Measurements from ENCODE around the gene PGR.
A peak's percentile ranks its signal among the peaks of the same experiment; 100 is the strongest.
"Not testable (repeated sequence)": the region's sequence is repeated elsewhere in the genome, so short reads cannot be mapped to it uniquely, and the experiment has no call there.

The PGR gene

DNA sequence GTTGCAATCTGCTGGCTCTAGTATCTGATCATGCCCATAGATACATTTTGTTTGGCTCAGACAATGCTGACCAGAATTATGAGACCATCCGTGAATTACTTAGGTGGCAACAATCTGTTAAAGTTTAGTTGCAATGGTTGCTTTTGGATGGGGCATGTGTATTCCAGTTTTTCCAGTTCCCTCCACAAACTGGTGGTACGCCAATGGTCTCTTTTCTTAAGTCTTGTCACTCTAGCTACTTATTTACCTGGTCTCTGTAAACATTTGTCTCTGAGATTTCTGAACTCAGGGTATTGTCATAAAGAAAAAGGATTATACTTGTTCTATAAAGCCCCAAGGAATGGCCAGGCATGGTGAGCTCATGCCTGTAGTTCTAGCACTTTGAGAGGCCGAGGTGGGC, 65.9 kb downstream of the PGR start:
- no peak for DNase-seq

DNA sequence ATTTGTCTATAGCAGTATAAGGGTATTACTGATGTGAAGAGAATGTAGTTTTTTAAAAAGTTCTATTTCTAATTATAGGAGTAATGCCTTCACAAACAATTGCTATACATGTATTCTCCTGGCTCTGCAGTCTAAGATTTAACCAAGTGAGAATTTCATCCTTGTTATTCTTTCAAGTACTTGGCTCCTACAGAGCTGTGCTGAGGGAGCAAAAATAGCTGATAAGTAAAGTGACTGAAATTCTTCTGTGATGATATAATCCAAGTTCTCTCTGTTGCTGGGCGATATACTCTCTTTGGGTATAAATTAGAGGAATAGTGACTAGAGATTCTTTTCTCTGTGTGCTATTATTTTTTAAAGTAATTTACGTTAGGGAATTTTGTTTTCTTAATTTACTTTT, 68.0 kb downstream of the PGR start:
- DNase-seq, result no peak

- DNase-seq, result no peak
Measured at GRCh38 chr11:101059331-101059730, 70.3 kb downstream of the PGR start.

GRCh38 chr11:101053492-101053891, 76.1 kb downstream of the PGR start:
- no peak for DNase-seq

DNA sequence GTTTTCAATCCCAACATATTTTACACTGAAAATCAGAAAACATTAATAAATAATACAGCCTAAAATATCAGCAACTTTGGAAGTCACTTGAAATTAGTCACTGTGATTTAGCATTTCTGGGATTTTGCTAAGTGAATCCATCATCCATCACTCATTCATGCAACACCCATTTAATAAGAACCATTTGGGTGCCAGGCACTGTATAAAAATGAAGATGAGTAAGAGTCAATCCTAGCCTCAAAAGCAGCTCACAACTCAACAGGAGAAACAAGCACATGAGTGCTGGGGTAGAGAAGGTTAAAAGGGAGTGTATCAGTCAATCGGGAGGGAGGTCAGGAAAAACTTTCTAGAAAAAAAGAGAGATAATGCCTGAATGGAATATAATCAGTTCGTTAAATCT, 77.9 kb downstream of the PGR start:
- DNase-seq, result no peak

DNA sequence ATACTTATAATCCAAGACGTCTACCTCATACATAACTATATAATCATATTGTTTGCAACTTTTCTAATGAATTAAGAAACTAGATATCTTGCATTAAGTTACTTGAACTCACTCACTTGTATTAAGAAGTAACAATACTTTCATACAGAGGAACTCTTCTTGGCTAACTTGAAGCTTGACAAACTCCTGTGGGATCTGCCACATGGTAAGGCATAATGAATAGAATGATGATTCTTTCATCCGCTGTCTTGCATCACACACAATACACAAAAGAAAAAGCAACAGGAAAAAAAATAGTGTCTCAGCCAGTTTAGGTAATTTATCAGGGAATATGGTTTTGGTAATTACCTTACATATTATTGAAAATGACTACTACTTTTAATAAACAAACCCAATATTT, 79.8 kb downstream of the PGR start:
- DNase-seq, result no peak

- no peak for DNase-seq
Measured at GRCh38 chr11:101049123-101049522, 80.5 kb downstream of the PGR start.

DNA sequence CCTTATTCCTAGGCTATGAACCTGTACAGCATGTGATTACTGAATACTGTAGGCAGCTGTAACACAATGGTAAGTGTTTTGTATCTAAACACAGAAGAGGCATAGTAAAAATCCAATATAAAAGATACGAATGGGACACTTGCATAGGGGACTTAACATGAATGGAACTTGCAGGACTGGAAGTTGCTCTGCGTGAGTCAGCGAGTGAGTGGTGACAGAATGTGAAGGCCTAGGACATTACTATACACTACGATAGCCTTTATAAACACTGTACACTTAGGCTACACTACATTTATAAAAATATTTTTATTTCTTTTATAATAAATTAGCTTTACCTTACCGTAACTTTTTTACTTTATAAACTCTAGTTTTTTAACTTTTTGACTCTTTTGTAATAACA, 81.1 kb downstream of the PGR start:
- no peak for DNase-seq

- no peak for DNase-seq
Measured at GRCh38 chr11:101046947-101047346, 82.7 kb downstream of the PGR start.

GRCh38 chr11:101045415-101045814, 84.2 kb downstream of the PGR start:
- no peak for DNase-seq

DNA sequence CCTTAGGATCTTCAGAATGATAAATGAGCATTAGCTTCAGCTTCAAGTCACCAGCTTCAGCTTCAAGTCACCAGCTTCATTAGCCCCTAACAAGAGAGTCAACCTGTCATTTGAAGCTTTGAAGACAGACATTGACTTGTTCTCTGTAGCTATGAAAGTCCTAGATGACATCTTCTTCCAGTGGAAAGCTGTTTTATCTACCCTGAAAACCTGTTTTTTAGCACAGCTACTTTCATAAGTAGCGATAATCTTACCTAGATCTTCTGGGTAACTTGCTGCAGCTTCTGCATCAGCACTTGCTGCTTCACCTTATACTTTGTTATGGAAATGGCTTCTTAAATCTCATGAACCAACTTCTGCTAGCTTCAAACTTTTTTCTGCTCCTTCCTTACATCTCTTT, 85.7 kb downstream of the PGR start:
- no peak for DNase-seq

- no peak for DNase-seq
Measured at GRCh38 chr11:101035872-101036271, 93.7 kb downstream of the PGR start.

- DNase-seq, result peak; percentile 49
Measured at GRCh38 chr11:101034076-101034475, 95.5 kb downstream of the PGR start.

GRCh38 chr11:101032991-101033390, 96.6 kb downstream of the PGR start:
- no peak for DNase-seq

DNA sequence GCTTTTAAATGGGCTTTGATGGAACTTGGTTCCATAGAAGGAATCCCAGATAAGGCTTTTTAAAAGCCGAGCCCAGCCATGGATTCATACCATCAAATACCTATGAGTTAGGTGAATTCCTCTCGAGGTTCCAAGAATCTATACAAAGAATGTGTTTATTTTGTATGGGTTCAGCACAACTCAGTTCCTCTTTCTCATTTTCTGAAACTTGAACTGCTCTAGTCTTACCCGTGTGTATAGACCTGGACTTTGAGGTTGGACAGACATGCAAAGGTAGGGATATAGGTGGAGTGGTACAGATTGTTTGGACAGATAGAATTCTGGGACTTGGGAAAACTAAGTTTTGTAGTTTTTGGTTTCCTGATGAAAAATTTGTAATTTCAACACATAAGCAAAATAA, 97.9 kb downstream of the PGR start:
- DNase-seq, result no peak

DNA sequence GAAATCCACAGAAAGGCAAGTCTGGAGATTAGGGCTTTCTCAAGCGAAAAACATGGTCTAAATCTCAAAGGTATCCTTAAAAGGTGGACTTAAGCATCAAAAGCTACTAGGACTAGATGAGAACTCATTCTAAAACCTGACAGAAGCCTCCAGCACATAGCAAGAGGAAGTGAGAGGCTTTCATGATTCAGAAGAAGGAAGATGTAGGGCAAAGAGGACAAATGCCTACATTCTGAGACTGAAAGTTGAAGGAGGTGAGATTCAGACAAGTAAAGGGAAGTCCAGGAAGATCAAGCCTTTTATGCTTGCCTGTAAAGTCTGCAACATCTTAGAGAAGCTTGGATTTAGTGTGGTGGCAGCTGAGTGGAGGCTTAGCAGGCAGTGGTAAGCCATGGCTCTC, 98.9 kb downstream of the PGR start:
- no peak for DNase-seq

- DNase-seq, result no peak
Measured at GRCh38 chr11:101030015-101030414, 99.6 kb downstream of the PGR start.

DNA sequence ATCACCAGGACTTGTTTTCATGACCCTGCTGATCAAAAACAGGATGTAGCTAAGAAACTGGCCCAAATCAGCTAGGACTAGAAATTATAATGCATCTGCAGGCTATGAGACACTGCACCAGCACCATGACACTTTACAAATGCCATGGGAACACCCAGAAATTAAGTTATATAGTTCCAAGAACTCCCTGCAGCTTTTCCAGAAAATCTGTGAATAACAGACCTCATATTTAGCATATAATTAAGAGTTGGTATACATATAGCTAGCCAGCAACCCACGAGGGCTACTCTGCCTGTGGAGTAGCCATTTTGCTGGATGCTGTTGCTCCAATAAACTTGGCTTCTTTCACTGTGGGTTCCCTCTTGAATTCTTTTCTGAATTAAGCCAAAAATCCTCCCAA, 101.0 kb downstream of the PGR start:
- no peak for DNase-seq

DNA sequence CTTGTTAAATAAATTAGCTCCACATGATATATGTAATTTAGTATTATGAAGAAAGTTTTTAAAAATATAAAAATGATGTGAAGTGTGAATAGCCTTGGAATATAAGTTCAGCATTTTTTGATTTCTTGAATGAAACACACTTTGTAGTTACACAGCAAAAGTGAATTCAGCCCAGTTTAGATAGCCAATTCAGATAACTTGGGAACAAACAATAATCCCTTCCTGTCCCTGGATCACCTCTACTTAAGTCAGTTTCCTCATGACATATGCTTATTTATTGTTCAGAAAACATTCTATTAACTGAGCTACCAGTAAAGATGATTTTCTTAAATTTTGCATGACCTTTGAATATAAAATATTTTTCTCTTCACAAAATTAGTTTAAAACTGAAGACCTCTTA, 107.4 kb downstream of the PGR start:
- no peak for DNase-seq

- no peak for DNase-seq
Measured at GRCh38 chr11:101019870-101020269, 109.7 kb downstream of the PGR start.

- no peak for DNase-seq
Measured at GRCh38 chr11:101014600-101015285, 114.9 kb downstream of the PGR start.

- DNase-seq, result not testable (repeated sequence)
Measured at GRCh38 chr11:101013702-101014101, 115.9 kb downstream of the PGR start.

GRCh38 chr11:101011881-101012280, 117.7 kb downstream of the PGR start:
- DNase-seq, result no peak

GRCh38 chr11:101010899-101011298, 118.7 kb downstream of the PGR start:
- DNase-seq, result no peak

- no peak for DNase-seq
Measured at GRCh38 chr11:101009690-101010055, 119.9 kb downstream of the PGR start.
